ENCODE measurements around the gene CFAP57. TPM values are rescaled to one million over a fixed set of nuclear protein-coding genes. Genes with fewer than 3 reads are reported as not detected.

The CFAP57 gene
- total RNA-seq, 1 donor = 0.45 TPM

DNA sequence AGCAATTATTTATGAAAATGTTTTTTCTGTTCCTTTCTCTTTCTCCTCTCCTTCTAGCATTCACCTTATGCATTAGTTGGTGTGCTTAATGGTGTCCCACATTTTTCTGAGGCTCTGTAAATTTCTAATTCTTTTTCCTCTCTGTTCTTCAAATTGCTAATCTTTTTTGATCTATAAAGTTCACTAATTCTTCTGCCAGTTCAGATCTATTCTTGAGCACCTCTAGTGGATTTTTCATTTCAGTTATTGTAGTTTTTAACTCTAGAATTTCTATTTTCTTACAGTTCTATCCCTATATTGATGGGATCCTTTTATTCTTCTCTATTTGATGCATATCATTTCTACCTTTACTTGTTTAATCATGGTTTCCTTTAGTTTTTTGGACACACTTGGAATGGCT, 22.4 kb downstream of the CFAP57 start:
- no peak for DNase-seq (ENCODE audit: low read depth)
- no peak overlapping the region for H3K4me3 ChIP-seq (ENCODE audit: low read depth, low read length)
- TF ChIP-seq, protein P1, sequence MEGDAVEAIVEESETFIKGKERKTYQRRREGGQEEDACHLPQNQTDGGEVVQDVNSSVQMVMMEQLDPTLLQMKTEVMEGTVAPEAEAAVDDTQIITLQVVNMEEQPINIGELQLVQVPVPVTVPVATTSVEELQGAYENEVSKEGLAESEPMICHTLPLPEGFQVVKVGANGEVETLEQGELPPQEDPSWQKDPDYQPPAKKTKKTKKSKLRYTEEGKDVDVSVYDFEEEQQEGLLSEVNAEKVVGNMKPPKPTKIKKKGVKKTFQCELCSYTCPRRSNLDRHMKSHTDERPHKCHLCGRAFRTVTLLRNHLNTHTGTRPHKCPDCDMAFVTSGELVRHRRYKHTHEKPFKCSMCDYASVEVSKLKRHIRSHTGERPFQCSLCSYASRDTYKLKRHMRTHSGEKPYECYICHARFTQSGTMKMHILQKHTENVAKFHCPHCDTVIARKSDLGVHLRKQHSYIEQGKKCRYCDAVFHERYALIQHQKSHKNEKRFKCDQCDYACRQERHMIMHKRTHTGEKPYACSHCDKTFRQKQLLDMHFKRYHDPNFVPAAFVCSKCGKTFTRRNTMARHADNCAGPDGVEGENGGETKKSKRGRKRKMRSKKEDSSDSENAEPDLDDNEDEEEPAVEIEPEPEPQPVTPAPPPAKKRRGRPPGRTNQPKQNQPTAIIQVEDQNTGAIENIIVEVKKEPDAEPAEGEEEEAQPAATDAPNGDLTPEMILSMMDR (IDR thresholded peaks at IDR 0.05; ENCODE audit: insufficient read depth, low read length) = no peak

DNA sequence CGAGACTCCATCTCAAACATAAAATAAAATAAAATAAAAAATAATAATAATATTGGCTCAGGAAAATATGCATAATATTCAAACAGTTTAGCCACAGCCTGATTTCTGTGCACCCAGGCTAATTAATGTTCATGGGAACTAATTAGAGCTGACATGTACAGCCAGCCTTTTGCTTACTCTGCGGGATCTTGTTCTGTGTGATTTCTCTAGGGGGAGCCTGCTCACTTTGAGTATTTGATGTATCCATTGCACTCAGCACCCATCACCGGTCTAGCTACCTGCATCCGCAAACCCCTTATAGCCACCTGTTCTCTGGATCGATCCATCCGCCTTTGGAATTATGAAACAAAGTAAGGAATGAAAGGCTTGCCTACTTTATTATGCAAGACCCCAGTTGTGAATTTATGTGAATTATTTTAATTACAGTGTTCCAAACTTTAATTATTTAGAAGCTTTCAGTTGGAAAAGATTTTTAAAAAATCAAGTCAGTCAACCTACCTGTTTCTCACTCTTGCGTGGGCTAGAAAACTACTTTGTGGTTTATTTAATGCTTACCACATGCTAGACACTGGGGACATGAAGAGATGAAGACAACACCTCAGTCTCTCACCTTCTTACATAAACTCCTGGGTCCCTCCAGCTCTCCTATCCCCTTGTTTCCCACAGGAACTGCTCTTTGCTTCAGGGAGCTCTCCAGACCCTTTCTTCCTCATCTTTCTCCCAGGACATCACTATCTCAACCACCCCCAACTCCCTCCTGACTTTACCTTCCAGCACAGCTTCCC, 25.4 kb downstream of the CFAP57 start:
- no peak overlapping the region for H3K4me3 ChIP-seq (ENCODE audit: low read depth, low read length)
- TF ChIP-seq, protein P1 (IDR thresholded peaks at IDR 0.05; ENCODE audit: insufficient read depth, low read length) = no peak
- no peak for DNase-seq (ENCODE audit: low read depth)

DNA sequence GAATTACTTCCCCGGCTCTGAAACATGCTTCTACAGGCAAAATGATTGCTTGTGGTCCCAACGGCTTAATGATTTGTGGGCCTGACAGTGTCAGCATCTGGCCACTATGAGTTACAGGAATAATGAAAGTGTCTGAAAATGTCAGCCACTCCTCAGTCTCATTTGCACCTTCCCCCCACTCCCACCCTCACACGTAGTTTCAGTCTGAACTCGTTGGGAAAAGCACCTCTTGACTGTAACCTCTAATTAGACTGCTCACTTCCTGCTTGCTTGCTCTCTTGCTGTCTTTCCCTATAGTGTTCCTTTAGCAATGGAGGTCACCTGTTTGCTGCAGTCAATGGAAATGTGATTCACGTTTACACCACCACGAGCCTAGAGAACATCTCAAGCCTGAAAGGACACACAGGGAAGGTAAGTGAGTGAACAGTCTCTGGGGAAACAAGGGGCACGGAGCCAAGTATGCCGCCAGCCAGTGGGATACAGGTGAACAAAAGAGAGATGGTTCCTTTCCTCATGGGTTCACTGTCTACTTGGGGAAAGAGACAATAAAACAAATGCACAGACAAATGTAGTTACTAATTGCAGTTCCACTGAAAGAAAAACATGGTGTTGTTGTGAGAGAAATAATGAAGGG, 27.1 kb downstream of the CFAP57 start:
- no peak for DNase-seq (ENCODE audit: low read depth)
- H3K4me3 ChIP-seq (ENCODE audit: low read depth, low read length) = no peak overlapping the region
- TF ChIP-seq, protein P1 (IDR thresholded peaks at IDR 0.05; ENCODE audit: insufficient read depth, low read length) = no peak

DNA sequence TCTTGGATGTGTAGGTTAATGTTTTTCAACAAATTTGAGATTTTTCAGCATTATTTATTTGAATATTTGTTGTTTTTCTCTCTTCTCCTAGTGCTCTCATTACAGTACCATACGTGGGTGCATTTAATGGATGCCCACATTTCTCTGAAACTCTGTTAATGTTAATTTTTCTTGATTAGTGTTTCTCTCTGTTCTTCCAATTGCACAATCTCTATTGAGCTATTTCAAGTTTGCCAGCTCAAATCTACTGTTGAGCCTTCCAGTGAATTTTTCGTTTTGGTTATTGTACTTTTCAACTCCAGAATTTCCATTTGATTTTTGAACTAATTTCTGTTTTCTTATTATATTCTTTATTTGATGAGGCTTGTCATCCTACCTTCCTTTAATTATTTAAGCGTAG, 31.7 kb downstream of the CFAP57 start:
- TF ChIP-seq, protein P1 (IDR thresholded peaks at IDR 0.05; ENCODE audit: insufficient read depth, low read length) = no peak
- H3K4me3 ChIP-seq (ENCODE audit: low read depth, low read length) = no peak overlapping the region
- no peak for DNase-seq (ENCODE audit: low read depth)

DNA sequence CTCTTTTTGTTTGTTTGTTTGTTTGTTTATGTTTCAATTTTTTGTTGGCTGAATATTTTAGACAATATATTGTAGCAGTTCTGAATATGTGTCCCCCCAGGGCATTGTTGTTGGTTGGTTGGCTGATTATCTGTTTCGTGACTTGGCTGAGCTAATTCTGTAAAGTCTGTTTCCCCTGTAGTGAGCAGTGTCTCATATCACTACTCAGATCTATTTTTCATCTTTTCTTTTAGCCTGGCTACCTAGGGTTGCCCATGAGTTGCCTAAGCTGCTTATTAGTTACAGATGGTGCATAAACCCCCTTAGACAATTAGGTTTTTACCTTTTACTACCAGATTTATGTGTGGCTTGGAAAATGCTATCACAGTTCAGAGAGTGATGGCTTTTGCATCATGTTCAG, 32.3 kb downstream of the CFAP57 start:
- no peak for DNase-seq (ENCODE audit: low read depth)
- no peak overlapping the region for H3K4me3 ChIP-seq (ENCODE audit: low read depth, low read length)
- TF ChIP-seq, protein P1 (IDR thresholded peaks at IDR 0.05; ENCODE audit: insufficient read depth, low read length) = no peak

DNA sequence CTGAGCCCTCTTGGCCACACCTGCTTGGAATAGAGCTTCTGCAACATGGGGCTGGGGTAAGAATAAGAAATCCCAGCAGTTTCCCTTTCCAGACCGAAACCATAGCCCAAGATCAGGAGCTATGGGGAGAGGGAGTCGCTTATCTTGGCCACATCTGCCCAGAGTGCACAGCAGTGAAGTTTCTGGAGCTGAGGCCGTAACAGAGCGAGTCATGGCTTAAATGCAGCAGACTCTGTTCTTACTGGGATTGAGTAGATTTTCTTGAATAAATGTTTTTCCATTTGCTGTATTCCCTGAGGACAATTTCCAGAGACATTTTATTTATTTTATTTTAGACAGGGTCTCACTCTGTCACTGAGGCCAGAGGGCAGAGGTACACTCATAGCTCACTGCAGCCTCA, 33.5 kb downstream of the CFAP57 start:
- no peak overlapping the region for H3K4me3 ChIP-seq (ENCODE audit: low read depth, low read length)
- TF ChIP-seq, protein P1 (IDR thresholded peaks at IDR 0.05; ENCODE audit: insufficient read depth, low read length) = no peak
- peak; percentile 72 for DNase-seq (ENCODE audit: low read depth)

All from fibroblast of the aortic adventitia (primary cell).